SW480 (cell line): ENCODE results near the gene MICAL3.
"Not testable (repeated sequence)": the region's sequence is repeated elsewhere in the genome, so short reads cannot be mapped to it uniquely, and the experiment has no call there.

ENCODE experiments used
- DNase-seq: peaks from one replicate; pipeline ENCODE4 v3.0.0-alpha.2; 2016; ENCODE audit warnings: low spot score

The MICAL3 gene

DNA sequence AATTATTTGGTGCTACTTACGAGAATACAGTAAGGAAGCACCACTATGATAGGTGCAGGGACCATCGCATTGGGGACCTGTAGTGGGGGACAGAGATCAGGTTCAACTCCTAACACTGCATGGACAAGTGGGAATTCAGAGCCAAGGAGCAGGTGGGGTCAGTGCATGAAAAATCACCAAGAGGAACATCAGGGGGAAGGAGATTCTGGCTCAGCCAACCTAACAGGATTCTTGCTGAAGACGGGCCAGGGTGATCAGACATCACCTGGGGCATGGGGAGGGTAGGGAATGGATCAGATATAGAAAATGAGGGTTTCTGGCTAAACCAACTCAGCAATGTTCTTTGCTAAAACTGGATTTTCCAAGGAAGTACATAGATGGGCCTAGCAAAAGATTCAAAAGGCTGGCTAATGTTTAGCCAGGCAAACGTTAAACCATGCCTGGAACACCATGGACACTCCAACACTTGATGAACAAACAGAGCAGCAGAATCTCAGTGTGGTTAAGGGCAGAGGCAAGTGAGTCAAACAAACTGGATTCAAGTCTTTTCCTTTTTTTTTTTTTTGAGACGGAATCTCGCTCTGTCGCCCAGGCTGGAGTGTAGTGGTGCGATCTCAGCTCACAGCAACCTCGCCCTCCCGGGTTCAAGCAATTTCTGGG, 70.0 kb downstream of the MICAL3 start:
- DNase-seq: no peak

GRCh38 chr22:17953147-17953546, 71.2 kb downstream of the MICAL3 start:
- DNase-seq: no peak

DNA sequence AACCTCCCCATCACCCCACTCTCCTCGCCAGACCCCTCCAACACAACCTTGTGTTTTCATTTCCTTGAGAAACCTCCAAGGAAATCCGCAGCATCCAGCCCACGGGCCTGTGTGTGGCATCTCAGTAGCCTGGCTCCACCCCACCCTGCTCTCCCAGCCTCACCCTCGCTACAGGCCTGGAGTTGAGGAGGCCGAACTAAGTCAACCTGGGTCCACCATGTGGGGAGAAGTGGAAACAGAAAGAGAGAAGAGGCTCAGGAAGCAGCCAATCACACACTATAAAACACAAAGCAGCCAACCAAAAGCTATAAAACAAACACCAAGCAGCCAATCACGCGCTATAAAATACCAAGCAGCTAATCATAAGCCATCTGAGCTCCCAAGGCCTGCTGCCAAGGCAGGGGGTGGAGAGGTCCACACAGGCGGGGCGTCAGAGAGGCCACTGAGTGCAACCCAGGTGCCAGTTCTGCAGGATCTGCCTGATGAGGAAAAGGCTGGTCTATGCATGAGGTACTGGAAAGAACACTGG, 72.0 kb downstream of the MICAL3 start:
- no peak for DNase-seq

- no peak for DNase-seq
Observed at GRCh38 chr22:17951315-17951714, 73.0 kb downstream of the MICAL3 start.

DNA sequence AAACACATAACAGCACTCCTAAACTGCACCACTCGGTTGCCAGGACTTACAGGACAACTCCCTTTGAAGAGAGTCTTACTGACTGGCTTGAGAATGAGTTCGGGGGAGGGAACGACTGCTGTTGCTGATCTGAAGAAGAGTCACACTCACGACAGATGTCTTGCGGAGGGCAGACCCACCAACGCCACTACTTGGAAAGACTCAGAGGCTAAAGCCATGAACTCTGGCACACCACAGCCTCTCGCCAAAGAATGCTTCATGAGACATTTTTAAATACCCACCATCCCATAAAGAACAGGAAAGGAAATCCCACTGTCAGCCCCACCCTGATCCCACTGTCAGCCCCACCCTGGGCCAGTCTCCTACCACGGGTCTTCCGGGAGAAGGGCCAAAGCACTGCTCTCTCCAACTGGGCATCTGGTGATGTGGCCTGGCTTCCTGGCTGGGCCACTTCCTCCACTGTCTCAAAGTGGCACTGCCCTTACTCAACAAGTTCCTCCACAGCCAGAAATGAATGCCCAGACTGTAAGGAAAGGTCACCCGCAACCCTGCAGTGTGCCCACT, 73.6 kb downstream of the MICAL3 start:
- DNase-seq: no peak

GRCh38 chr22:17949642-17950473, 74.5 kb downstream of the MICAL3 start:
- DNase-seq: no peak

GRCh38 chr22:17948101-17948500, 76.3 kb downstream of the MICAL3 start:
- DNase-seq: no peak

DNA sequence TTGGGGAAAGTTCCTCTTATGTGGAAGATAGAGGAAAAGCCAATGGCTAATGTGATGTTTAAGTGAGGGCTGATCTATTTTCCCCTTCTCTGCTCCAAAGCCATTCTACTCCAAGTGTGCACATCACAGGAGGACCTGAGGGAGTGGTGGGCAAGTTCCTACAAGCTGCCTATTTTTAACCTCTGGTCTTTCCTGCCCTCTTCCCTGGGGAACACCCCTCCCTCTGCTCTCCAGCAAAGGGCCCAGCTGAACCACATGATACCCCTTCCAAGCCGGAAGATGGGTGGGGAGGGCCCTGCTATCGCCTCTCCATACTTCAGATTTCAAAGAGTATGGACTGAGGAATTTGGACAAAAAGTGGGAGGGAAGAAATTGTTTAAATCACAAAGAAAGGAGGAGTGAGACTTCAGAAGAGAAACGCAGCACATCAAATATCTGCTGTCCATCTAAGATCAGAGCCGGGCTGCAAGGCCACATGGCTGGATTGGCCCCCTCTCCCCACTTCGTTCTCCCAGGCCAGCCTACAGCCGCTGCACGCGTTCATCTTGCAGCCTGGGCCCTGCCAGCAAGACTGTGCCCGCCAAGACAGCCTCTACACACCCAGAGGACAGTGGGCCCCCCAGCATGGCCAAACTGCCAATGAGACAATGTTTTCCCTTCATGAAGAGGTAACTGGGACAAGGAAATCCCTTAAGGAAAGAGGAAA, 77.5 kb downstream of the MICAL3 start:
- DNase-seq: no peak

DNA sequence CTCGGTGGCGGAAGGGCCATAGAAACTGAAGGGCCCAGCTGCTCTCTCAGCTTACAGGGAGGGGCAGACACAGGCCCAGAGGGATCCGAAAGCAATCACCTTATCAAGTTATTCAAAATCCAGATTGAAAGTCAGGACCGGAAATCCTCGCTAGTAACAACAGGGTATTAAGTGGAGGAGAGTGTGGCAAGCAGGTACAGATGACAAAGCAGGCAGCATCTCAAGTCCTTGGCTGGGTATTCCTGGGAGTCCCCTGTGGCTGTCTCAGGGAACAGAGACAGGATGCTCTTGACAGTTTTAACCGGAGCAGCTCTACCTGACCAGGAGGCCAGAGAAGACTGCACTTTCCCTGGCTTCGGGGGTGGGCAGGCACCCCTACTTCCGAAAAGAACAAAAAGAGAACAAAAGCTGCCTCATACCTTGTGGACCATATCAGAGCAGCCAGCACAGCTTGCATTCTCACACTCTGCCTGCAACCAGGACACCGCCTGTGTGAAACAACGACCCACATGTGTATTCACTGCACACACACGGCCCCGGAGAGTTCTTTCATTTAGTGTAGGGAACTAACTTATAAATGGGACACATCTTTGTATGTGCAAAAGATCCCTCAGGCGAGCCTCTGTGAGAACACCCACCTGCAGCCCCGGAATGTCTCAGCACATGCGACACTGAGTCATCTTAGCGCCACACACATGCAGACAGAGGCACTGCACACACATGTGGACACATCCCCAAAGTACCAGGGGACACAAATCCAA, 78.3 kb downstream of the MICAL3 start:
- DNase-seq: peak; percentile 37

DNA sequence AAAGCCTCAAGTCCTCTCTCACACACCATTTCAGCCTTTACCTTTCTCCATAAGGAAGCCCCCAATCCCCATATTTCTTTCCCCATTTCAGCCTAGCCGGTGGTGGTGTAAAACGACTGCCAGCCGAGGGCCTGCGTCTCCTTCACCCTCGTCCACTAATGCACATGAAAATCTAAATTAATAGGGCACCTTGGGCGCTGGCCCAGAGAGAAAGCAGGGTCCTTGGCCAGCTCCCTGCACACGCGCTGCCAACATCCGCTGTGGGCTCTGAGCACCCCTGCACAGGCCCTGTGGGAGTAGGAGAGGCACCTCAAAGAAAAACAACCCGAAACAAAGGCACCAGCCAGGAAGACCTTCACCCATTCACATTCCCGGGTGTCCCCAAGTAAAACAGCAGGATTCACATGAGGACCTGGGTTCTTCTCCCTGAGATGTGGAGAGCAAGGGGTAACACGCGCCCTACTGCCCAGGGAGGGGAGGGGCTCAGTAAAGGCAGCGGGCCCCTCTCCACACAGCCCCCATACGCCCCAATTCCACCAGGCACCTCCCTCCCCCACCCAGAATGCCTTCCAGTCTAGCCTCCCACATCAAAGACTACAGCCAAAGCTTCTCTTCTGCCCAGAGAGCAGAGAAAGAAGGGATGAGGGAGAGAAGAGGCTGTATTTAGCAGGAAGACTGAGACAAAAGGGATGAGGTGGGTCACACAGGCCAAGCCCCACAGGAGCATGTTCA, 79.0 kb downstream of the MICAL3 start:
- DNase-seq: peak; percentile 22

DNA sequence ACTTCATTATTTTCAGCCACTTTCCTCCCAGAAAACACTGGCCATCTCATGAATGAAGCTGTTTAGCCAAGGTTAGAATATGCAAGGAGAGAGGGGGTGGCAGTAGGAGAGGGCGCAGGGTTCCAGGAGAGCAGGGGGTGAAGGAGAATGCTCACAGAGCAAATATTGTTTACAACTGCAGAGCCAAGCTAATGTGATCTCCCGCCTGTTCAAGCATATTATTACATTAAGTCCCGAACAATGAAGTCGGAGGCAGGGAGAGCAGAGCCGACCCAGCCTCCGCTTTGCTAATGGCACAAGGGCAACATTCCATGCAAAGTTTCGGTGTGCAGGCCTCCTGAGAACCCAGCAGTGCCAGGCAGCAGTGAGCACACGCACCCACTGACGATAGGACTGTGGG, 80.1 kb downstream of the MICAL3 start:
- no peak for DNase-seq

DNA sequence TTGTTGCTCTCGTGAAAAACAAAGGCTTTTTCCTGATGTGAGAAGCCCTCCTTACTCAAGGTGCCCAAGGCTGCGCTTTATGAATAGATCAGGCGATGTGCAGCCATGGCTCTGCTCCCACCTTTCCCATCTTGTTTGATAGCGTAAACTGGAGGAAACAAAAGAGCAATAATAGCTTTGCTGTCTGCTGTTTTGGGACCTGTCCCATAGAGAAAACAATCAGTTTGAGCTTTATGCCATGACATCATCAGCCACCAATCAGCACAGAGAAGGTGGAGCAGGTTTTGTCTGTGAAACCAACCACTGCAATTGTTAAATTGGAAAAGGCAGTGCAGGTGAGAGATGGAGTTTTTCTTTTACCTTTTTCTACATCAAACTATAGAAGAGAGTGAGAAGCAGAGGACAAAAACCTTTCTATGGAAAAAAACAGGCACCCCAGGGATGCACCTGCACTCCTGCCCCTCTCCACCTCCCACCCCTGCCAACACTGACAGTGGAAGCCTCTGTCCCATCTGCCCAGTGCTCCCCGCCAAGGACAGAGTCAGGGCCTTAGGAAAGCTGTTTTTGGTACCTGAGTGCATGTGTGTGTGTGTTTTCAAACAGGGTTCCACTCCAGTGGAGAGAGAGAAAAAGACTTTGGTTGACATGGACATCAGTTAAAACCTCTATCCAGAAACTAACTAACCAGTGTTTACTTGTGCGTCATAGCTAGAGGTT, 80.7 kb downstream of the MICAL3 start:
- DNase-seq: no peak

DNA sequence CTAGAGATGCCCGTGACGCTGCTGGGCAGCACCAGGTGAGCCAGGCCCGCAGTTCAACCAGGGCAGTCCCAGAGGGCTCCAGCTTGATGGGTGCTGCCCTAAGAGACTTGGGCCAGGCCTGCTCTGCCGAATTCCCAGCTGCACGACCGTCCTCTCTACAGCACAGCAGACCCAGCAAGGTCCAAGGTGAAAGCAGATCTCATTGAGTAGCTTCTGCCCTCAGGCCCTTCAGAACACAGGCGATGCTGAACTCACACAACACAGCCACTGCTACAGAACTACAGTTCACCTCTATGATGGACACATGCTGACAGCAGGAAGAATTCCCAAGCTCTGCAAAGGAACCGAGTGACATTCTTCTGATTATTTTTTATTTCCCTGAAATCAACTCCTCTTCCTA, 81.6 kb downstream of the MICAL3 start:
- no peak for DNase-seq

GRCh38 chr22:17941471-17942406, 82.6 kb downstream of the MICAL3 start:
- no peak for DNase-seq

GRCh38 chr22:17939579-17939978, 84.8 kb downstream of the MICAL3 start:
- DNase-seq: no peak

GRCh38 chr22:17939011-17939410, 85.3 kb downstream of the MICAL3 start:
- no peak for DNase-seq

DNA sequence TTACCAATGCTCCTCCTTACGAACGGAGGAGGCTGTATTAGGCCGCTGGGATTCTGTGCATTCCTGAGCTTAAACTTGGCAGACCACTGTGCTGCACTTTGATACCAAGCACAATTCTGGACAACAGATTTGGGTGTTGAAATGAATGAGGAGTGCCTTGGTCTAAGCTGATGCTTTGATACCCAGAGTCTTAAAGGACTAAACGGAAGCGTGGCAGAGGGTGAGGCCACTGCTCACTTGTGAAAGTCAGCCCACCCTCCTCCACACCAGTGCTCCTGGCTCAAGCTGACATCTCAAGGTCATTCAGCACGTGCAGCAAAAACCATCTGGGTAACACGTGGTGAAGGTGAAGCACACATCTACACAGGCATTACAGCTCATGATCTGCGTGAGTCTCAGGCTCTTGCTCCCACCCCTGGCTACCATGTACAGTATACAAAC, 85.9 kb downstream of the MICAL3 start:
- DNase-seq: no peak

DNA sequence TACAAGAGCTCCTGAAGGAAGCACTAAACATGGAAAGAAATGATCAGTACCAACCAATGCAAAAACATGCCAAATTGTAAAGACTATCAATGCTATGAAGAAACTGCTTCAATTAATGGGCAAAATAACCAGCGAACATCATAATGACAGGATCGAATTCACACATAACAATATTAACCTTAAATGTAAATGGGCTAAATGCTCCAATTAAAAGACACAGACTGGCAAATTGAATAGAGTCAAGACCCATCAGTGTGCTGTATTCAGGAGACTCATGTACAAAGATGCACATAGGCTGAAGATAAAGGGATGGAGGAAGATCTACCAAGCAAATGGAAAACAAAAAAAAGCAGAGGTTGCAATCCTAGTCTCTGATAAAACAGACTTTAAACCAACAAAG, 91.9 kb downstream of the MICAL3 start:
- DNase-seq: not testable (repeated sequence)

GRCh38 chr22:17931400-17931825, 92.9 kb downstream of the MICAL3 start:
- DNase-seq: no peak
